Panc1 (cell line): Measurements from ENCODE around the gene CCDC14. TPM values are rescaled to one million over a fixed set of nuclear protein-coding genes. Genes with fewer than 3 reads are reported as not detected.

Source experiments
- ATAC-seq: fragments of 200-7000 bp; cut with Tn5 transposase; 2 replicates; pipeline ENCODE4 v1.9.1; 2020; ENCODE audit warnings: mild to moderate bottlenecking, moderate library complexity
- BruUV-seq: library from RNA; stranded (reverse); fragments of 400-500 nt; replicated peaks from 2 replicates; lab custom pipeline; 2021; lab: Mats Ljungman, UMichigan
- CTCF ChIA-PET: fragments of 300-600 bp; sonication (Branson Sonifier 250); formaldehyde crosslinking; loops from one replicate; lab custom pipeline; 2022; ENCODE audit warnings: antibody characterized with exemption; lab: Charles Lee
- POLR2A ChIA-PET: fragments of 300-600 bp; sonication (Branson Sonifier 250); formaldehyde crosslinking; loops from one replicate; lab custom pipeline; 2022; ENCODE audit warnings: antibody characterized with exemption; lab: Charles Lee
- DNase-seq: peaks from one replicate; pipeline ENCODE4 v3.0.0-alpha.2; 2010; ENCODE audit warnings: low read depth, low spot score
- H3K27ac ChIP-seq: 2 replicates; pipeline ENCODE4 v1.5.1; 2011; ENCODE audit warnings: mild to moderate bottlenecking, low read length, inconsistent platforms
- H3K27me3 ChIP-seq: fragments of 200-500 bp; sonication (Bioruptor generic); 2 replicates; pipeline ENCODE4 v1.6.0; 2014; ENCODE audit warnings: low read length, inconsistent platforms; ENCODE audit not compliant: control insufficient read depth, insufficient read depth
- H3K36me3 ChIP-seq: fragments of 200-500 bp; sonication (Bioruptor generic); 2 replicates; pipeline ENCODE4 v1.5.1; 2014; ENCODE audit warnings: inconsistent platforms, mild to moderate bottlenecking, low read length, moderate library complexity; ENCODE audit not compliant: control insufficient read depth, insufficient read depth
- H3K4me1 ChIP-seq: 2 replicates; pipeline ENCODE4 v1.5.1; 2011; ENCODE audit warnings: inconsistent platforms, mild to moderate bottlenecking, low read length, moderate library complexity; ENCODE audit not compliant: control insufficient read depth, insufficient read depth
- H3K4me3 ChIP-seq, 2 experiments: 2 replicates each; pipeline ENCODE4 v1.5.1; 2011 to 2012; ENCODE audit warnings: low read depth in 2 of 2, low read length in 2 of 2, mild to moderate bottlenecking in 2 of 2, inconsistent platforms in 1 of 2, moderate library complexity in 1 of 2
- H3K9me3 ChIP-seq: fragments of 200-500 bp; sonication (Bioruptor generic); 2 replicates; pipeline ENCODE4 v1.5.1; 2014; ENCODE audit warnings: low read depth, mild to moderate bottlenecking, inconsistent platforms, low read length, moderate library complexity; ENCODE audit not compliant: control insufficient read depth, insufficient read depth
- CTCF ChIP-seq: fragments of 450-650 bp; IDR thresholded peaks from 2 replicates; pipeline ENCODE4 v1.5.1; 2017; ENCODE audit warnings: mild to moderate bottlenecking
- POLR2AphosphoS5 ChIP-seq: IDR thresholded peaks from 2 replicates; pipeline ENCODE4 v1.6.1; 2012; ENCODE audit warnings: mild to moderate bottlenecking, low read depth, low read length, moderate library complexity
- REST ChIP-seq, 2 experiments: IDR thresholded peaks; 2 replicates each; pipeline ENCODE4 v1.6.1; 2011 to 2012; ENCODE audit warnings: low read depth in 2 of 2, control low read depth in 1 of 2, low read length in 1 of 2, mild to moderate bottlenecking in 1 of 2, moderate library complexity in 1 of 2; ENCODE audit not compliant: insufficient read depth in 1 of 2
- SIN3A ChIP-seq: IDR thresholded peaks from 2 replicates; pipeline ENCODE4 v1.6.1; 2012; ENCODE audit warnings: low read depth, mild to moderate bottlenecking, low read length, moderate library complexity, borderline replicate concordance; ENCODE audit not compliant: insufficient read depth
- TCF7L2 ChIP-seq: IDR thresholded peaks from 2 replicates; pipeline ENCODE4 v1.6.1; 2011; ENCODE audit warnings: mild to moderate bottlenecking, low read depth, low read length, inconsistent platforms
- in situ Hi-C: cut with HindIII; loops from 2 replicates; pipeline ENCODE4 v1.10.0; 2016; ENCODE audit warnings: low sequenced_read_pairs, low pct_unique_long_range_greater_than_20kb
- intact Hi-C: fragments of 100-400 bp; cut with micrococcal nuclease; formaldehyde crosslinking; loops from one replicate; pipeline ENCODE4 v1.10.0; 2022; ENCODE audit not compliant: unreplicated experiment
- total RNA-seq: library from RNA; stranded (reverse); gene quantifications from one replicate; pipeline ENCODE4 v1.2.1, GENCODE V29; 2021; ENCODE audit not compliant: unreplicated experiment

Gene CCDC14
- total RNA-seq, 1 experiment from 2014 or later, result 57.7 TPM

GRCh38 chr3:123869165-123869564 is 91.9 kb downstream of the CCDC14 start:
- no peak overlapping the region for H3K27ac ChIP-seq
- in situ Hi-C loops, result no loop called here
- intact Hi-C loops, result no loop called here
- no peaks in the 10 kb centered on the region for H3K9me3 ChIP-seq
- DNase-seq, result no peak
- no peak overlapping the region for H3K4me3 ChIP-seq
- CTCF ChIA-PET, result no interaction called here
- POLR2A ChIA-PET, result no interaction called here
- no peaks in the 10 kb centered on the region for H3K36me3 ChIP-seq
- no peak for ATAC-seq
- no peaks in the 10 kb centered on the region for H3K27me3 ChIP-seq
- no peaks in the 10 kb centered on the region for H3K4me1 ChIP-seq
- TF ChIP-seq REST (IDR thresholded peaks at IDR 0.05; ENCODE audit: insufficient read depth in 1 of 2, low read depth in 2 of 2, low read length in 1 of 2) (no peak), SIN3A (no peak), POLR2AphosphoS5 (no peak), TCF7L2 (no peak), CTCF (no peak)
- no TSS peak for BruUV-seq

DNA sequence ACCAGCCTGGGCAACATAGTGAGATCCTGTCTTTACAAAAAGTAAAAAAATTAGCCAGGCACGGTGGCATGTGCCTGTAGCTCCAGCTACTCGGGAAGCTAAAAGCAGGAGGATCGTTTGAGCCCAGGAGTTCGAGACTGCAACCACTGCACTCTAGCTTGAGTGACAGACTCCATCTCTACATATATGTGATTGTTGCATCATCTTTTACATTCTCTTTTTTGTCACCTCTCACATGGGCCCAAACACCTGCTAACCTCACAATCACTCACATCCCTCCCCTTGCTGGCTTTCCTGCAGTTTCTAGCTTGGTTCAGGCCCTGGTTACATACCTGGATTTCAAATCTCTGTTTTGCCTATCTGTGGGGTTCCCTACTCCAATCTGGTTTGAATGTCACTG is 96.3 kb downstream of the CCDC14 start:
- in situ Hi-C loops (no loop called here), intact Hi-C loops (no loop called here)
- POLR2A ChIA-PET, result no interaction called here
- ATAC-seq, result no peak
- BruUV-seq, result no TSS peak
- Histone ChIP-seq H3K4me3 (no peak overlapping the region), H3K27me3 (no peaks in the 10 kb centered on the region), H3K36me3 (no peaks in the 10 kb centered on the region), H3K9me3 (no peaks in the 10 kb centered on the region), H3K4me1 (no peaks in the 10 kb centered on the region), H3K27ac (no peak overlapping the region)
- TF ChIP-seq CTCF (no peak), REST (IDR thresholded peaks at IDR 0.05; ENCODE audit: insufficient read depth in 1 of 2, low read depth in 2 of 2, low read length in 1 of 2) (no peak), TCF7L2 (no peak)
- CTCF ChIA-PET, result no interaction called here
- no peak for DNase-seq

Other genes starting within 250 kb of the CCDC14 start
- gene MYLK, start 76.9 kb downstream of the CCDC14 start, total RNA-seq, result 29.7 TPM
- not detected for gene ROPN1, start 30.9 kb upstream of the CCDC14 start, total RNA-seq
- 1.2 TPM for gene KALRN, start 72.1 kb upstream of the CCDC14 start, total RNA-seq